Vagina (tissue), 2 donors: ENCODE results near the gene SPACA7. TPM values are rescaled to one million over a fixed set of nuclear protein-coding genes. Genes with fewer than 3 reads are reported as not detected.

Experiments used
- DNase-seq, 2 donors: peaks; one replicate each; pipeline ENCODE4 v3.0.0-alpha.2; 2017; ENCODE audit errors: extremely low spot score in 2 of 2
- H3K27ac ChIP-seq: fragments of 200-600 bp; sonication (generic); one replicate; pipeline ENCODE4 v1.5.1; 2019
- H3K27me3 ChIP-seq: fragments of 200-600 bp; sonication (generic); one replicate; pipeline ENCODE4 v1.5.1; 2019
- H3K36me3 ChIP-seq, 2 donors: fragments of 200-600 bp; sonication (generic); one replicate each; pipeline ENCODE4 v1.5.1; 2017 to 2019
- H3K4me1 ChIP-seq: fragments of 200-600 bp; sonication (generic); one replicate; pipeline ENCODE4 v1.5.1; 2019
- H3K4me3 ChIP-seq, 2 donors: fragments of 200-600 bp; sonication (generic); 1 replicate in 1 of 2; 2 replicates in 1 of 2; pipeline ENCODE4 v1.5.1; 2016 to 2019
- H3K9me3 ChIP-seq: fragments of 200-600 bp; sonication (generic); one replicate; pipeline ENCODE4 v1.5.1; 2019
- CTCF ChIP-seq, 3 experiments: fragments of 450-650 bp in 2 of 3; fragments of 200-600 bp in 1 of 3; sonication (generic) in 1 of 3; IDR thresholded peaks; one replicate each; pipeline ENCODE4 v1.5.1; 2017 to 2019; ENCODE audit warnings: antibody characterized with exemption in 3 of 3, mild to moderate bottlenecking in 2 of 3, moderate library complexity in 2 of 3
- POLR2A ChIP-seq, 2 donors: fragments of 450-650 bp; IDR thresholded peaks; one replicate each; pipeline ENCODE4 v1.6.1; 2017; ENCODE audit warnings: antibody characterized with exemption in 2 of 2, mild to moderate bottlenecking in 2 of 2, moderate library complexity in 2 of 2
- POLR2AphosphoS5 ChIP-seq, 2 donors: sonication (generic); formaldehyde crosslinking; IDR thresholded peaks; one replicate each; pipeline ENCODE4 v1.9.0; 2017; ENCODE audit warnings: antibody characterized with exemption in 2 of 2, mild to moderate bottlenecking in 2 of 2, low read depth in 1 of 2; ENCODE audit not compliant: insufficient read depth in 1 of 2
- intact Hi-C: fragments of 100-400 bp; cut with DNase I; formaldehyde crosslinking; loops from one replicate; pipeline ENCODE4 v1.15.1; 2023
- total RNA-seq: library from RNA; depleted of rRNA; stranded (reverse); fragments of >200 nt; gene quantifications from one replicate; pipeline ENCODE4 v1.2.3, GENCODE V29; 2016

Gene SPACA7
- not detected for total RNA-seq

GRCh38 chr13:112376050-112376681 lies at the start of gene SPACA7:
TSS of gene SPACA7 (plus strand) at chr13:112376355. CDS start at chr13:112376386, 31 bp downstream.
- no peak for DNase-seq
- Histone ChIP-seq H3K27ac (no peak within 1 kb of the TSS), H3K36me3 (no peaks in the 10 kb centered on the region), H3K27me3 (no peaks in the 10 kb centered on the region), H3K4me3 (no peak within 1 kb of the TSS), H3K4me1 (no peaks in the 10 kb centered on the region), H3K9me3 (no peaks in the 10 kb centered on the region)
- intact Hi-C loops: no loop called here
- TF ChIP-seq POLR2AphosphoS5 (IDR thresholded peaks at IDR 0.05; ENCODE audit: insufficient read depth in 1 of 2, low read depth in 1 of 2) (no peak), CTCF (IDR thresholded peaks at IDR 0.05) (no peak), POLR2A (IDR thresholded peaks at IDR 0.05) (no peak)

GRCh38 chr13:112326821-112327370 lies 49.3 kb upstream of the SPACA7 start:
- no peak for DNase-seq
- Histone ChIP-seq H3K27ac (no peak overlapping the region), H3K36me3 (no peaks in the 10 kb centered on the region), H3K27me3 (peaks cover 3% of the 10 kb centered on the region), H3K4me3 (no peak overlapping the region), H3K4me1 (no peaks in the 10 kb centered on the region), H3K9me3 (no peaks in the 10 kb centered on the region)
- no peak for TF ChIP-seq CTCF (IDR thresholded peaks at IDR 0.05)
- TF ChIP-seq POLR2AphosphoS5 (IDR thresholded peaks at IDR 0.05; ENCODE audit: insufficient read depth in 1 of 2, low read depth in 1 of 2): no peak
- TF ChIP-seq POLR2A (IDR thresholded peaks at IDR 0.05): no peak
- intact Hi-C loops: no loop called here

GRCh38 chr13:112328936-112329335 lies 47.2 kb upstream of the SPACA7 start:
- peaks cover 6% of the 10 kb centered on the region for H3K27me3 ChIP-seq
- no peaks in the 10 kb centered on the region for H3K9me3 ChIP-seq
- no peaks in the 10 kb centered on the region for H3K36me3 ChIP-seq
- no peak overlapping the region for H3K27ac ChIP-seq
- DNase-seq: no peak
- TF ChIP-seq POLR2A (IDR thresholded peaks at IDR 0.05) (no peak), POLR2AphosphoS5 (IDR thresholded peaks at IDR 0.05; ENCODE audit: insufficient read depth in 1 of 2, low read depth in 1 of 2) (no peak), CTCF (IDR thresholded peaks at IDR 0.05) (no peak)
- intact Hi-C loops: no loop called here
- H3K4me3 ChIP-seq: no peak overlapping the region
- H3K4me1 ChIP-seq: no peaks in the 10 kb centered on the region

- no peak overlapping the region for H3K27ac ChIP-seq
- H3K9me3 ChIP-seq: no peaks in the 10 kb centered on the region
- no peaks in the 10 kb centered on the region for H3K4me1 ChIP-seq
- TF ChIP-seq CTCF (IDR thresholded peaks at IDR 0.05) (no peak), POLR2A (IDR thresholded peaks at IDR 0.05) (no peak), POLR2AphosphoS5 (IDR thresholded peaks at IDR 0.05; ENCODE audit: insufficient read depth in 1 of 2, low read depth in 1 of 2) (no peak)
- no peak overlapping the region for H3K4me3 ChIP-seq
- no peaks in the 10 kb centered on the region for H3K36me3 ChIP-seq
- DNase-seq: no peak
- peaks cover 6% of the 10 kb centered on the region for H3K27me3 ChIP-seq
- intact Hi-C loops: no loop called here
Measured at GRCh38 chr13:112329376-112329775, 46.8 kb upstream of the SPACA7 start.

GRCh38 chr13:112330066-112330465 lies 46.1 kb upstream of the SPACA7 start:
- H3K27me3 ChIP-seq: peaks cover 6% of the 10 kb centered on the region
- H3K27ac ChIP-seq: no peak overlapping the region
- H3K4me3 ChIP-seq: no peak overlapping the region
- DNase-seq: no peak
- no peaks in the 10 kb centered on the region for H3K9me3 ChIP-seq
- H3K4me1 ChIP-seq: no peaks in the 10 kb centered on the region
- intact Hi-C loops: no loop called here
- no peaks in the 10 kb centered on the region for H3K36me3 ChIP-seq
- TF ChIP-seq POLR2A (IDR thresholded peaks at IDR 0.05) (no peak), POLR2AphosphoS5 (IDR thresholded peaks at IDR 0.05; ENCODE audit: insufficient read depth in 1 of 2, low read depth in 1 of 2) (no peak)
